Left ventricle myocardium inferior (tissue), 1 donor: ENCODE data around the gene PFAS. TPM values are rescaled to one million over a fixed set of nuclear protein-coding genes. Genes with fewer than 3 reads are reported as not detected.
"Not testable (repeated sequence)": the region's sequence is repeated elsewhere in the genome, so short reads cannot be mapped to it uniquely, and the experiment has no call there.

Experiments used
- DNase-seq: peaks from one replicate; pipeline ENCODE4 v3.0.0-alpha.2; 2020
- H3K27ac ChIP-seq: fragments of 200-600 bp; replicated peaks from 2 replicates; pipeline ENCODE4 v1.8.0; 2021
- H3K27me3 ChIP-seq: fragments of 200-600 bp; 2 replicates; pipeline ENCODE4 v1.8.0; 2021; ENCODE audit warnings: low read depth
- H3K36me3 ChIP-seq: fragments of 200-600 bp; 2 replicates; pipeline ENCODE4 v1.8.0; 2021
- H3K4me1 ChIP-seq: fragments of 200-600 bp; 2 replicates; pipeline ENCODE4 v1.8.0; 2021
- H3K4me3 ChIP-seq: fragments of 200-600 bp; 2 replicates; pipeline ENCODE4 v1.8.0; 2021; ENCODE audit warnings: mild to moderate bottlenecking, moderate library complexity
- H3K9me3 ChIP-seq: fragments of 200-600 bp; replicated peaks from 2 replicates; pipeline ENCODE4 v1.8.0; 2021
- CTCF ChIP-seq: fragments of 200-600 bp; IDR thresholded peaks from 2 replicates; pipeline ENCODE4 v1.8.0; 2021; ENCODE audit warnings: antibody characterized with exemption, mild to moderate bottlenecking, borderline replicate concordance
- intact Hi-C: fragments of 100-400 bp; cut with micrococcal nuclease; formaldehyde crosslinking; loops from one replicate; pipeline ENCODE4 v1.11.0; 2022
- total RNA-seq: library from RNA; stranded (reverse); fragmentation: NEBNext Ultra II Directional; extraction: Animal tissue kit (Norgen Biotek cat#: 25700); gene quantifications from one replicate; pipeline ENCODE4 v1.2.1, GENCODE V29; 2021
- donor health status: DM: no; HTN: yes; CAD: no; lungs with severe emphysema.

Gene PFAS
- total RNA-seq, 1 donor from 2014 or later: 9.8 TPM

- intact Hi-C loops: no loop called here
- Histone ChIP-seq H3K36me3 (no peaks in the 10 kb centered on the region), H3K4me3 (peak overlapping the region; percentile 73), H3K4me1 (peaks cover 17% of the 10 kb centered on the region), H3K27me3 (no peaks in the 10 kb centered on the region), H3K9me3 (no peaks in the 10 kb centered on the region), H3K27ac (peak overlapping the region; percentile 79)
- no peak for DNase-seq
- no peak for TF ChIP-seq CTCF
Measured at GRCh38 chr17:8210761-8211458, 38.2 kb upstream of the PFAS start.

GRCh38 chr17:8212312-8213180 lies 36.5 kb upstream of the PFAS start:
- H3K9me3 ChIP-seq: no peaks in the 10 kb centered on the region
- TF ChIP-seq CTCF: no peak
- no peak overlapping the region for H3K27ac ChIP-seq
- H3K4me3 ChIP-seq: no peak overlapping the region
- no peaks in the 10 kb centered on the region for H3K36me3 ChIP-seq
- intact Hi-C loops: no loop called here
- no peaks in the 10 kb centered on the region for H3K27me3 ChIP-seq
- DNase-seq: no peak
- peaks cover 17% of the 10 kb centered on the region for H3K4me1 ChIP-seq

DNA sequence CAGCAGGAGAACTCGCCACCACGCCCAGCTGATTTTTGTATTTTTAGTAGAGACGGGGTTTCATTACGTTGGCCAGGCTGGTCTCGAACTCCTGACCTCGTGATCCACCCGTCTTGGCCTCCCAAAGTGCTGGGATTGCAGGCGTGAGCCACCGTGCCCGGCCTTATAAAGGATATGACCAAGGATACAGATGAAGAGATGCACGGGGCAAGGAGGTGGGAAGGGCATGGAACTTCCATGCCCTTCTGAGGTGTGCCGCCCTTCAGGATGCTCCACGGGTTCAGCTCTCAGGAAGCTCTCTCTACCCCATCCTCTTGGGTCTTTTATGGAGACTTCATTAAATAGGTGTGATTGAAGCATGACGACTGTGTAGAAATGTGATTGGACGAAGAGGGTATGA lies 35.1 kb upstream of the PFAS start:
- H3K27me3 ChIP-seq, H3K27ac ChIP-seq, DNase-seq, H3K36me3 ChIP-seq, H3K9me3 ChIP-seq, H3K4me3 ChIP-seq, intact Hi-C loops: not testable (repeated sequence)
- H3K4me1 ChIP-seq: peaks cover 17% of the 10 kb centered on the region

- peak; percentile 84 for DNase-seq
- no peak for TF ChIP-seq CTCF
- Histone ChIP-seq H3K9me3 (no peaks in the 10 kb centered on the region), H3K36me3 (no peaks in the 10 kb centered on the region), H3K27me3 (no peaks in the 10 kb centered on the region), H3K4me3 (peak overlapping the region; percentile 75), H3K4me1 (peaks cover 43% of the 10 kb centered on the region), H3K27ac (peak overlapping the region; percentile 99)
- intact Hi-C loops: loop anchor here (5.0 kb wide), 1 partner anchor 34 kb away; no protein-coding TSS in a partner anchor
Measured at GRCh38 chr17:8220783-8221662, 28.1 kb upstream of the PFAS start.

- no peak for TF ChIP-seq CTCF
Measured at GRCh38 chr17:8221663-8222379, 27.3 kb upstream of the PFAS start.

More at GRCh38 chr17:8221663-8222379, 27.3 kb upstream of the PFAS start:
- no peaks in the 10 kb centered on the region for H3K9me3 ChIP-seq
- H3K4me3 ChIP-seq: peak overlapping the region; percentile 75
- peak; percentile 84 for DNase-seq
- H3K4me1 ChIP-seq: peaks cover 43% of the 10 kb centered on the region
- intact Hi-C loops: loop anchor here (2.0 to 5.0 kb wide), 2 partner anchors 35 to 103 kb away; partner anchors contain the start of gene ALOXE3
- H3K27me3 ChIP-seq: no peaks in the 10 kb centered on the region
- H3K27ac ChIP-seq: peak overlapping the region; percentile 99
- H3K36me3 ChIP-seq: no peaks in the 10 kb centered on the region
